ENCODE data around the gene EFCAB8.
A peak's percentile ranks its signal among the peaks of the same experiment; 100 is the strongest.

The EFCAB8 gene

GRCh38 chr20:32893263-32894025 lies 34.7 kb downstream of the EFCAB8 start:
- H3K4ac ChIP-seq (ENCODE audit: low read depth, low read length): no peak overlapping the region
- no peak overlapping the region for H4K12ac ChIP-seq (ENCODE audit: low read depth, low read length)
- H3K9me3 ChIP-seq (ENCODE audit: insufficient read depth, low read depth, low read length): peaks cover 1% of the 10 kb centered on the region
- H4K91ac ChIP-seq (ENCODE audit: low read depth, low read length): no peak overlapping the region
- H2BK12ac ChIP-seq (ENCODE audit: low read length): no peak overlapping the region
- no peak for DNase-seq
- no peak overlapping the region for H3K18ac ChIP-seq (ENCODE audit: low read length)
- H3K23ac ChIP-seq (ENCODE audit: low read length): no peak overlapping the region
- no peaks in the 10 kb centered on the region for H3K79me1 ChIP-seq (ENCODE audit: low read length)
- H3K14ac ChIP-seq (ENCODE audit: low read length): no peak overlapping the region
- no peaks in the 10 kb centered on the region for H3K4me1 ChIP-seq (ENCODE audit: control insufficient read depth in 1 of 2, insufficient read depth in 2 of 2, low read length in 2 of 2)
- no peak overlapping the region for H3K9ac ChIP-seq (ENCODE audit: low read length)
- no peaks in the 10 kb centered on the region for H3K79me2 ChIP-seq (ENCODE audit: control insufficient read depth, insufficient read depth, low read length, poor library complexity)
- H2AK5ac ChIP-seq (ENCODE audit: low read length): no peak overlapping the region
- no peaks in the 10 kb centered on the region for H3K36me3 ChIP-seq (ENCODE audit: control insufficient read depth in 1 of 2, insufficient read depth in 2 of 2, low read length in 2 of 2)
- no peaks in the 10 kb centered on the region for H3K27me3 ChIP-seq (ENCODE audit: insufficient read depth, low read length)
- no peak overlapping the region for H2BK5ac ChIP-seq (ENCODE audit: low read depth, low read length, poor library complexity)
- no peak overlapping the region for H3K4me3 ChIP-seq (ENCODE audit: low read depth, low read length)
- H2AFZ ChIP-seq (ENCODE audit: insufficient read depth, low read length, poor library complexity): no peak overlapping the region
- no CpG with 5 or more reads among the region's 16 CpGs for WGBS (ENCODE audit: extremely low coverage, insufficient coverage, insufficient read length)
- H4K8ac ChIP-seq (ENCODE audit: low read depth, low read length): no peak overlapping the region
- H3K27ac ChIP-seq (ENCODE audit: low read depth, low read length): no peak overlapping the region
- H2BK120ac ChIP-seq (ENCODE audit: insufficient read depth, low read length, poor library complexity): no peak overlapping the region
- no peak overlapping the region for H3K4me2 ChIP-seq (ENCODE audit: low read length)

GRCh38 chr20:32894026-32894483 lies 35.3 kb downstream of the EFCAB8 start:
- Histone ChIP-seq H4K12ac (ENCODE audit: low read depth, low read length) (no peak overlapping the region), H3K4ac (ENCODE audit: low read depth, low read length) (no peak overlapping the region)

GRCh38 chr20:32894711-32895355 lies 36.1 kb downstream of the EFCAB8 start:
- no peak overlapping the region for H2BK5ac ChIP-seq (ENCODE audit: low read depth, low read length, poor library complexity)
- H2AFZ ChIP-seq (ENCODE audit: insufficient read depth, low read length, poor library complexity): no peak overlapping the region
- no peaks in the 10 kb centered on the region for H3K79me1 ChIP-seq (ENCODE audit: low read length)
- H3K79me2 ChIP-seq (ENCODE audit: control insufficient read depth, insufficient read depth, low read length, poor library complexity): no peaks in the 10 kb centered on the region
- H3K18ac ChIP-seq (ENCODE audit: low read length): no peak overlapping the region
- H4K8ac ChIP-seq (ENCODE audit: low read depth, low read length): no peak overlapping the region
- no peak overlapping the region for H3K4ac ChIP-seq (ENCODE audit: low read depth, low read length)
- H2BK12ac ChIP-seq (ENCODE audit: low read length): no peak overlapping the region
- H2AK5ac ChIP-seq (ENCODE audit: low read length): no peak overlapping the region
- no peak overlapping the region for H3K27ac ChIP-seq (ENCODE audit: low read depth, low read length)
- no peak overlapping the region for H4K12ac ChIP-seq (ENCODE audit: low read depth, low read length)
- WGBS (ENCODE audit: extremely low coverage, insufficient coverage, insufficient read length): no CpG with 5 or more reads among the region's 9 CpGs
- H3K9ac ChIP-seq (ENCODE audit: low read length): no peak overlapping the region
- no peak overlapping the region for H3K14ac ChIP-seq (ENCODE audit: low read length)
- no peaks in the 10 kb centered on the region for H3K36me3 ChIP-seq (ENCODE audit: control insufficient read depth in 1 of 2, insufficient read depth in 2 of 2, low read length in 2 of 2)
- H3K4me3 ChIP-seq (ENCODE audit: low read depth, low read length): no peak overlapping the region
- no peak overlapping the region for H2BK120ac ChIP-seq (ENCODE audit: insufficient read depth, low read length, poor library complexity)
- H3K23ac ChIP-seq (ENCODE audit: low read length): no peak overlapping the region
- no peak overlapping the region for H4K91ac ChIP-seq (ENCODE audit: low read depth, low read length)
- H3K4me1 ChIP-seq (ENCODE audit: control insufficient read depth in 1 of 2, insufficient read depth in 2 of 2, low read length in 2 of 2): no peaks in the 10 kb centered on the region
- H3K9me3 ChIP-seq (ENCODE audit: insufficient read depth, low read depth, low read length): peaks cover 2% of the 10 kb centered on the region
- DNase-seq: no peak
- no peak overlapping the region for H3K4me2 ChIP-seq (ENCODE audit: low read length)
- no peaks in the 10 kb centered on the region for H3K27me3 ChIP-seq (ENCODE audit: insufficient read depth, low read length)

More at GRCh38 chr20:32894026-32894483, 35.3 kb downstream of the EFCAB8 start:
- Histone ChIP-seq H3K79me2 (ENCODE audit: control insufficient read depth, insufficient read depth, low read length, poor library complexity) (no peaks in the 10 kb centered on the region), H3K14ac (ENCODE audit: low read length) (no peak overlapping the region), H4K91ac (ENCODE audit: low read depth, low read length) (no peak overlapping the region), H3K79me1 (ENCODE audit: low read length) (no peaks in the 10 kb centered on the region), H2AK5ac (ENCODE audit: low read length) (no peak overlapping the region), H3K4me2 (ENCODE audit: low read length) (no peak overlapping the region), H2AFZ (ENCODE audit: insufficient read depth, low read length, poor library complexity) (no peak overlapping the region), H4K8ac (ENCODE audit: low read depth, low read length) (no peak overlapping the region), H3K27ac (ENCODE audit: low read depth, low read length) (no peak overlapping the region), H3K9ac (ENCODE audit: low read length) (no peak overlapping the region), H2BK5ac (ENCODE audit: low read depth, low read length, poor library complexity) (no peak overlapping the region), H3K4me3 (ENCODE audit: low read depth, low read length) (no peak overlapping the region), H3K9me3 (ENCODE audit: insufficient read depth, low read depth, low read length) (peaks cover 2% of the 10 kb centered on the region), H2BK12ac (ENCODE audit: low read length) (no peak overlapping the region), H3K36me3 (ENCODE audit: control insufficient read depth in 1 of 2, insufficient read depth in 2 of 2, low read length in 2 of 2) (no peaks in the 10 kb centered on the region), H3K4me1 (ENCODE audit: control insufficient read depth in 1 of 2, insufficient read depth in 2 of 2, low read length in 2 of 2) (no peaks in the 10 kb centered on the region), H2BK120ac (ENCODE audit: insufficient read depth, low read length, poor library complexity) (no peak overlapping the region), H3K27me3 (ENCODE audit: insufficient read depth, low read length) (no peaks in the 10 kb centered on the region), H3K23ac (ENCODE audit: low read length) (no peak overlapping the region), H3K18ac (ENCODE audit: low read length) (no peak overlapping the region)
- peak in 1 of 2 donors; percentile 16 for DNase-seq
- no CpG with 5 or more reads among the region's 8 CpGs for WGBS (ENCODE audit: extremely low coverage, insufficient coverage, insufficient read length)

- Histone ChIP-seq H3K9ac (ENCODE audit: low read length) (no peak overlapping the region), H2BK12ac (ENCODE audit: low read length) (no peak overlapping the region), H3K14ac (ENCODE audit: low read length) (no peak overlapping the region), H4K91ac (ENCODE audit: low read depth, low read length) (no peak overlapping the region), H2BK5ac (ENCODE audit: low read depth, low read length, poor library complexity) (no peak overlapping the region), H2AFZ (ENCODE audit: insufficient read depth, low read length, poor library complexity) (no peak overlapping the region), H4K12ac (ENCODE audit: low read depth, low read length) (no peak overlapping the region), H3K9me3 (ENCODE audit: insufficient read depth, low read depth, low read length) (peaks cover 2% of the 10 kb centered on the region), H3K4me1 (ENCODE audit: control insufficient read depth in 1 of 2, insufficient read depth in 2 of 2, low read length in 2 of 2) (no peaks in the 10 kb centered on the region), H3K23ac (ENCODE audit: low read length) (no peak overlapping the region), H3K27me3 (ENCODE audit: insufficient read depth, low read length) (no peaks in the 10 kb centered on the region), H3K27ac (ENCODE audit: low read depth, low read length) (no peak overlapping the region), H3K4ac (ENCODE audit: low read depth, low read length) (no peak overlapping the region), H3K79me2 (ENCODE audit: control insufficient read depth, insufficient read depth, low read length, poor library complexity) (no peaks in the 10 kb centered on the region), H3K79me1 (ENCODE audit: low read length) (no peaks in the 10 kb centered on the region), H2AK5ac (ENCODE audit: low read length) (no peak overlapping the region), H2BK120ac (ENCODE audit: insufficient read depth, low read length, poor library complexity) (no peak overlapping the region), H3K36me3 (ENCODE audit: control insufficient read depth in 1 of 2, insufficient read depth in 2 of 2, low read length in 2 of 2) (no peaks in the 10 kb centered on the region), H3K4me3 (ENCODE audit: low read depth, low read length) (no peak overlapping the region), H4K8ac (ENCODE audit: low read depth, low read length) (no peak overlapping the region), H3K18ac (ENCODE audit: low read length) (no peak overlapping the region), H3K4me2 (ENCODE audit: low read length) (no peak overlapping the region)
- no peak for DNase-seq
- no CpG with 5 or more reads among the region's 18 CpGs for WGBS (ENCODE audit: extremely low coverage, insufficient coverage, insufficient read length)
Measured at GRCh38 chr20:32896521-32897280, 38.0 kb downstream of the EFCAB8 start.
